ENCODE data around the gene SPTBN5.

SPTBN5 gene

DNA sequence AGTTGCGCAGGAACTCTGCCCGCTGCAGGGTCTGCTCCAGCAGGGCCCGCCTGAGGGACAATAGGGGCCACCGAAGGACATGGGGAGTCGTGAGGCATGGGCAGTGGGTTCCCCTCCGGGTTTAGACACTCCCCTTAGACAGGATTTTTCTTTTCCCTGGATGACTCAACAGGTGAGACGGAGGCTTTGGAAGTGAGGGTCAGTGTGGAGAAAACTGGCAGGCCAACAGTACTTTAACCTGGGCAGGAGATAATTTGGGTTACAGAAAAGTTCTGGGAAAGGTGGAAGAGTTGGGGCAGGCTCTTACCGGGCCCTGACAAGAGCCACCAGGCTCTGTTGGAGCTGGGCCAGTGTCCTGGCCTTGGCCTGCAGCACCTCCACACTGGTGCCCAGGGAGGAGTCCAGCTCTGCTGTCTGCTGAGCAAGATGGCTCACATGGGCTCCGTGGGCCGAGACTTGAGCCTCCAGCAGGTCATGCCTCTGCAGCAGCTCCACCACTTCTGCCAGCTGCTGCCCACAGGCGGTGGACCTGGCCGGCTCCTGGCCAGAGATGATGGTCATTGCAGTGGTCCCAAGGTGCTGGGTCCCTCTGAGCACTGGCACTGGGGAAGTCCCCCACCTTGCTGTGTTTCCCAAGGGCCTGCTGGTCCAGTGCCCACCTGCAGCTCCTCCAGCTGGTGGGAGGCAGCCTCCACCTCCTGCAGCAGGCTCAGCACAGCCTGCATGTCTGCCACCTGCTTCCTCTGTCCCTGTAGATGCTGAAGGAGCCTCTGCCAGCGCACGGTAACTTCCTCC is 11.0 kb downstream of the SPTBN5 start:
- no peak for DNase-seq

DNA sequence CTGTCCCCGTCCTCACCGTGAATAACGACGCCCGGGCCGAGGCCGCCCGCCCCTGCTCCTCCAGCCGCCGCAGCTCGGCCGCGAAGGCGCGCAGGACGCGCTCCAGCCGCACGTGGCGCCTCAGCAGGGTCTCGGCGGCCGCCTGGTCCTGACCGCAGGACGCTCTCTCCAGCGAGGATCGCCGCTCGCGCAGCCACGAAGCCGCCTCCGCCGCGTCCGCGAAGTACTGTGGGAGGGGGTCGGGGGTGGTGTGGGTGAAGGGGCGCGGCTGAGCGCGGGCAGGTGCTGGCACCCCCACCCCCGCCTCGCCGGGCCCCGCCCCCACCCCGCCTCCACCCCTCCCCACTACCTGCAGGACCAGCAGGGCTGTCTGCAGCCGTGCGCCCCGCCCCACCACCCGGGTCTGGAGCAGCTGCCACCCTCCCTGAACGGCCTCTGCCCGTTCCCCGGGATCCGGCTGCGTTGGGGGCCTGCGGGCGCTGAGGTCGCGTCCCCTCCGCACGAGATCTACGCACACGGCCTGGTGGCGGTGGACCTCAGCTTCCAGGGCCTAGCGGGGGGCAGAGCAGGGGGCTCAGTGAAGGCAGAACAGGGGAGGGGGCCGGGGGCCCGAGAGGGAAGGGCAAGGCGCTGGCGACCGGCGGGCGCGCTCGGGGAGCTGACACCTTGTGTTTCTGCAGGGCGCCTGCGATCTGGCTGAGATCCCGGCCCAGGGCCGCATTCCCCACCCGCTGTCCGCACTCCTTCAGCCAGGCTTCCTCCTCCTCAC is 11.7 kb downstream of the SPTBN5 start:
- DNase-seq, result no peak

DNA sequence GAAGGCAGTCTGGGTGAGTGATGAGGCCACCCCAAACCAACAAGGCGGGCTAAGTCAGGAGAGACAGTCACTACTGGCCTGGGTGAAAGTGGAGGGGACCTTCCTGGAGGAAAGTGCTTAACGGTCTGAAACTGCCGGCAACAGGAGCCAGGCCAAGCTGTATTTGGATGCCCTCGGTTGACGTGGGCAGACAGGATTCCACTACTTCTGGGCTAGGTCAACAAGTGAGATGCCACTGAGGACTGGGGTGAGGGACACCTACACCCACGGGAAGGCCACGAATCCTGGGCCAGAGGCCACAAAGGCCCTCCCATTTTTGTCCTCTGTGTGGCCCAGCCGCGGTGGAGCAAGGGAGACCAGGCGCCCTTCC is 12.3 kb downstream of the SPTBN5 start:
- DNase-seq, result no peak

DNA sequence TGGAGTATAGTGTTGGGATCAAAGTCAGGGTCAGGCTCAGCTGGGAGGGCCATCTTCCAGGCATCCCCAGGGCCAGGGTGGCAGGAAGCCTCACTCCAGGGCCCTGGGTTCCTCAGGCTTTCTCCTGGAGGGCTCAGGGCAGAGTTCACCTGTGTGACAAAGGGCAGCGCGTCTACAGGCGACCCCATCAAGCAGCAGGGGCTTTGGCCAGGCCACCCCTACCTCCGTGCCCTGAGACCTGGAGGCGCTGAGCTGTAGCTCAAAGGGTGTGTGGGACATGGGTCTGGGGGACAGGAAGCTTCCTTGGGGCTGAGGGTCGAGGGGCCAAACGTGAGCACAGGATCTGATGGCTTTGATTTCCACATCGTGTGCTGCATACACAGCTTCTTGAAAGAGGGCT is 12.8 kb downstream of the SPTBN5 start:
- no peak for DNase-seq

DNA sequence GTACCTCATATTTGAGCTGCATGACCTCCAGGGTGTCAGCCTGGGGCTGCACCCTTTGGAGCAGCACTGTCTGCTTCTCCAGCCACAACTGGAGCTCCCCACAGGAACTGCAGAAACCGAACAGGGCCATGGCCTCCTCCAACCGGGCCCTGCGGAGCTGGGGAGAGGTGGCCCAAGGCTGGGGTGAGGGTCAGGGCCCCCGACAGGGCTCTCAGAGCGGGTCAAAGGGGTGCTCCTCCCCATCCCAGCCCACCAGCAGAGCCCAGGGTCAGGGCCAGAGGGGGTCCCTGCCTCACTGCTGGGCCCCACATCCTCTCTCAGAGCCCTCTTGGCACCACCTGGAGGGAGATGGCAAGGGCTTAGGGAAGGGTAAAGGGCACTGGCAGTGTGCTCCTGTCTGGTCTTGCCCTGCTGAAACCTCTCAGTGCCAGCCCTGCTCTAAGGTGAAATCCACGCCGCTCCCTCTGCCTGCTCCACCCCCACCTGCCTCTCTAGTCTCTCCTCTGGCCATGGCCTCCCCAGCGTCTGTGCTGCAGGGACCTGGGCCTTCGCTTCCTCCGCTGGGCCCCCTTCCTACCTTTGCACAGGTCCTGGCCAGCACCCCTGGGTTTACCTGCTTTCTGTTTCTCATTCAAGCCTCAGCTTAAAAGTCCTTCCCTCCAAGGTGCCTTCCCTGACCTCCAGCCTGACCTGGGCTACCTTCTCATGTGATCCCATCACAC is 13.5 kb downstream of the SPTBN5 start:
- DNase-seq, result no peak

DNA sequence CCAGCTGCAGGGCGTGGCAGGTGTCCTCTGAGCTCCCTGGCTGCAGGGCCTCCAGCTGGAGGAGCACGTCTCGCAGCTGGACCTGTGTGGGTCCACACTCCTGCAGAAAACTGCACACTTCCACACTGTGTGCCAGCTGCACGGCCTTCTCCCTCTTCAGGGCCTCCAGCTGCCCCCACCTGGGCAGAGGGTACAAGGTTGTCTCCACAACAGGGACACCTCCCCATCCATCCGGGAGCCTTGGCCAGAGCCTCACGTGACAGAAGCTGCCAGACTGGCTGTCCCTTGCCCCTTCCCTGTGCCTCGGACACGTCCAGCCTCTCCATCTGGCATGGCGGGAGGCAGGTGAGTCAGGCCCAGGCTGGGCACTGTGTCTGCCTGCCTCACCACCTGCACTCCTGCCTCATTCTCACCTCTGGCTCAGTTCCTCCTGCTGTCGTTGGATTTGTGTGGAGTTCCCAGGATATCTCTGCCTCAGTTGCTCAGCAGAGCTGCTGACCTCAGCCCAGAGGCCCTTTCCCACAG is 14.5 kb downstream of the SPTBN5 start:
- DNase-seq, result no peak

DNA sequence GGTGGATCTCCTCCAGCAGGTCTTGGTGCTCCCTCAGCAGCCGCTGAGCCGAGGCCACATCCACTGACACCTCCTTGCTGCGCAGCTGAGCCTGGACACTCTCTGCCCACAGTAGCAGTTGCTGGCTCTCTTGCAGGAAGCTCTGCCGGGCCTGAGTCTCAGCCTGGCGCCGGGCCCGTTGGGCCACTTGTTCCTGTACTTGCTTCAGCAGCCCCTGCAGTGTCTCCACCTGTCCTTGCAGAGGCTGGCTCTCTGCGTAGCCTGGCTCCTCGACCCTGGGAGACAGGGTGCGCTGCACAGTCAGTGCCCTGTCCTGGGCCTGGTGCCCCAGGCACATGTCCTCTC is 15.5 kb downstream of the SPTBN5 start:
- no peak for DNase-seq

DNA sequence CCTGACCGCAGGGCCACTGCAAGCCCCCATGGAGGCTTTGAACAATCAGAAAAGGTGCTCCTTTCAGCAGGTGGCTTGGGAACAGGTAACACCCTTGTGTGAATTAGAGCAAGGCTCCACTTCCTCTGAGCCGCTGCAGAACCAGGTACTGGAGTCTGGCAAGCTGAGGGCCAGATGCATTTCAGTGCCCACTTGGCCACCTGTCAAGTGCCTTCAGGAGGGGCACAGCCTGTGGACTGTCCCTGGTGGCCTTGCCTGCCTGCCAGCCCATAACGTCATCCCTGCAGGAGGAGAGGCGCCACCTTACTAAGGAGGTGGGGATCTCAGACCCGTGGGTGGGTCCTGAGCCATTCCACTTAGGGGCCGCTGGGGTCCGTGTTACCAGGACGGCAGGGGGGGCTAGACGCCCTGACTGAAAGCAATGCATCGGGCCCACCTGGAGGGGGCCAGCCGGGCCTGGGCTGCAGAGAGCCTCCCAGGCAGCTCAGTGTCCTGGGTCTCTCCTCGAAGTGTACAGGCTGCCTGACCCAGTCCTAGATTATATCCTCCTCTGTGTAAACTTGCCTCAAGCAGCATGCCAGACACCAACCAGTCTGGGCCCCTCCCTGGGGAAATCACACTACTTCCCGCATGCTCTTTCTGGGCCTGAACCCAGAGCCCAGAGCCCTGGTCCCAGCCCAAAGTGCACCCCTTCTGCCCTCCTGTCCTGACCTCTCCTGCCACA is 16.1 kb downstream of the SPTBN5 start:
- no peak for DNase-seq

DNA sequence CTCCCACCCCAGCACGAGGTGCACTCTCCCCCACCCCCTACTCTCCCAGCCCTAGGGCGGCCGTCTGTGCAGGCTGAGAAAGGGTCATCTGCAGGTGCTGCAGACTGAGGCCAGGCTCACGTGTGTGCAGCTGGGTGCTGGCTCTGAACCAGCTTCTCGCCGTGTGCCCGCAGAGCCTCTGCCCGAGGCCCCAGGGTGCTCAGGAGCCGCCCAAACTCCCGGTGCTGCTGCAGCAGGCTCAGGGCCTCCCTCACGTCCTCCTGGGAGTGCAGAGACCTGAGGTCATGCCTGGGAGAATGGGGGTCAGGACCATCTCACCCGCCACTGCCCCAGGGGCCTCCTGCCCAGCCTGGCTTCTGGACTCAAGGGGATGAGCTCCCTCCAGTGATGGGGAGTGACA is 17.2 kb downstream of the SPTBN5 start:
- no peak for DNase-seq

DNA sequence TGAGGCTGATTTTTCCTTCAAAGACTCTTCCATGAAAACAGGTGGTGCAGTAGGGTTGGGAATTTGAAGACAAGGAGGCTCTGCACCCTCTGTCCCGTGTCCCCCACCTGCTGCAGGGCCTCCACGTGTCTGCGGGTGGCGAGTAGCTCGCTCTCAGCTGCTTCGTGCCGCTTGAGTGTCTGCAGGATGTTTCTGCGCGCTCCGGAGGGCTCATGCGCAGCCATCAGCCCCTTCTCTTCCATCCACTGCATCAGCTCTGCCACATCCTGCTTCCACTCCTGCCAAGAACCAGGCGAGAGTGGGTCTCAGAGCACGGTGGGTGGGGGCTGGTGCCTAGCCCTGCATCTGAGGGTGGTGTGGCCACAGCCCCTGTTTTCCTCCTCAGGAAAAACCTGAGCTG is 17.8 kb downstream of the SPTBN5 start:
- no peak for DNase-seq

DNA sequence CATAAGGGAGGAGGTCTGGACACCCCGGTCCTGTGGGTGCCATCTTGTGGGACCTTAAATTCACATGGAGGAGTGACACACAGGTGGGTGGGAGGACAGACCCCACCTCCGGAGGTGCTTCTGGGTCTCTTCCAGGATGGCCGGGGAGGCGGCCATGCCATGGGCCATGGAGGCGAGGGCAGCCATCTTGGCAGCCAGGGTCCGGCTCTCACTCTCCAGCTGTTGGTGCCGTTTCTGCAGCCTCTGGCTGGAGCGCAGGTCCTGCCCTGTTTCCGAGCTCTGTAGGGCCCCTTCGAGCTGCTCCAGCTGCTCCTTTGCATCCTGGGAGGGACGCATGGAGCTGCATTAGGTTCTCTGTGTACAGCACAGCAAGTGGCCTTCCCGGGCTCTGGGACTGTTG is 19.1 kb downstream of the SPTBN5 start:
- DNase-seq, result no peak

DNA sequence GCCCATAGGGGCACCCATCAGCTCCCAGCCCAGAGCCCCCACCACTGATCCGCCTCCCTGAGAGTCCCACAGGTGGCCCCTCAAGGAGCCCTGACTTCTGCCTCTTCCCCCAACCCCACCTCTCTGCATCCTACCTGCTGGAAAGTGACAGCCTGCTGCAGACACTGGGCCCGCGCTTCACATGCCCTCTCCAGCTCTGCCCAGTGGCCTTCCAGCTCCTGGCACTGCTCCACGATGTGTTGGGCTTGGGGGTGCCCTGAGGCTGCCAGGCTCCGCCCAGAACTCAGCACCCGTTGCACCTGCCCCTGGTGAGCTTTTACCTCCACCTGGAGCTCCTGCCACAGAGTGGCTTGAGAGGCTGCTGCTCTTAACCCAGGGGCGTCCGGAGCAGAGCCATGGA is 20.1 kb downstream of the SPTBN5 start:
- DNase-seq, result no peak

DNA sequence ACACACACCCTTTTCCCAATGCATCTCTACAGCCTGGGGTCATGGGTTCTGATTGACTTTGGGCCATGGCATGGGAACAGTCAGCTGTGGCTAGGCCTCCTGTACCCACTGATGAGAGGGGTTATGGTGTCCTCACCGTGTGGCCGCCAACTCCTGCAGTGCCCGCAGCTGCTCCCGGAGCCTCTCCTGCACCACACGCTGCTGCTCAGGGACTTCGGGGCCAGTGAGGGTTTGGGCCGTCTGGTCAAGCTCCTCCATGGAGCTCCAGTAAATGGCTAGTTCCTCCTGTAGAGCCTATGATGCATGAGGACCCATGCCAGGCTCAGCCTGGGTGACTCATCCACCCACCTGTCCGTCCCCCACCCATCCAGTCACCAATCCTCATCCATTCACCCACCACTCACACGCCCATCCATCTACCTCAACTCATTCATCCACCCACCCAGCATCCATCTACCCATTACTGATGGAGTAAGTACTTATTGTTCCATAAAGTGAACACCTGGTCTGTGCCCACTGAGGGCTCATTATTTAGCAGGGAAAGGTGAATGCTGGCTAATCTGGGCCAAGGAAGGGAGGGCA is 21.6 kb downstream of the SPTBN5 start:
- no peak for DNase-seq

DNA sequence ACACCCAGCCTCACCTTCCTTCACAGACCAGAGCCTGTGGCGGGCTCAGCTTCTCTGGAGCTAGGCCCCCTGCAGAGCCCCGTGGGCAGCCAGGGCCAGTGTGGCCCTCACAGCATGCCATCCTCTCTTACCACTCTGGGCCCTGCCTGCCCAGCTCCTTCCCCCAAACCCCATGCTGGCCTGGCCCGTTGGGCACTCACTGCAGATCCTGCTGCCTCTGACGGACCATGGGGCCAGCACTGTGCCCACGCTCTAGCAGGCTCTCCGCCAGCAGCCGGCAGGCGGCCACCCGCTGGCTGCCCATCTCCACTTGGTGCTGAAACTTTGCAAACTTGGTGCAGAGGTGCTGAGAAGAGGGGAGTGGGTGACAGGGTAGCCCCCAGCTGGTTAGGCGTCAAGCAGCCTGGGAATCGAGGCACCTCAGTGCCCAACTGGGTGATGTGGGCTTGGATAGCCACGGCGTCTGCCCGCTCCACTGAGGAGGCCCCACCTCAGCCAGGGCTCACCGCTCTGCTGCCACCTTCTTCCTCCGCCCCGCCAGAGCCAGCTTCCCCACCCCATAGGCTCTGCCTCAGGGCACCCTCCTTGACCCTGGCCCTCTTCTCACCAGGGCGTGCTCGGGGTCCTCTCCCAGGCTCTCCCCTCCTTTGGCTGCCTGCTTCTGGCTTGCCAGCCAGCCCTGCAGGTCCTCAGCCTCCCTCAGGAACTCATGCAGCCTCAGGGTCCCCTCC is 22.5 kb downstream of the SPTBN5 start:
- no peak for DNase-seq

DNA sequence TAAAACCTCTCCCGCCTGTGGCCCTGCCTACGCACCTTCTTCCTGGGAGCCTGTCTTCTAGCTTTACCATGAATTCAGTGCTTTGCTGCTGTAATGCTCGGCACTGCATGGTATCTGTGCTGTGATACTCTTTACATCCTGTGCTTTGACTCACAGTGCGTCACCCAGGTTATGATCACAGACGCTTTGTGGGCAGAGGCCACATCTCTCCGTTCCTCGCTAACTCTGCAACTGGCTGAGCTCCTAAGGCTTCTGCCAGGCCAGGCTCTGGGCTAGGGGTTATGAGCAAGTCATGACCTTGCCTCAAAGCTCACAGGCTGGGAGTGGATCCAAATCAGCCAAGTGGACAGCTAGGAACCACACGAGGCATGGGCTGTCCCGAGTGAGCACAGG is 23.2 kb downstream of the SPTBN5 start:
- DNase-seq, result peak; percentile 52

DNA sequence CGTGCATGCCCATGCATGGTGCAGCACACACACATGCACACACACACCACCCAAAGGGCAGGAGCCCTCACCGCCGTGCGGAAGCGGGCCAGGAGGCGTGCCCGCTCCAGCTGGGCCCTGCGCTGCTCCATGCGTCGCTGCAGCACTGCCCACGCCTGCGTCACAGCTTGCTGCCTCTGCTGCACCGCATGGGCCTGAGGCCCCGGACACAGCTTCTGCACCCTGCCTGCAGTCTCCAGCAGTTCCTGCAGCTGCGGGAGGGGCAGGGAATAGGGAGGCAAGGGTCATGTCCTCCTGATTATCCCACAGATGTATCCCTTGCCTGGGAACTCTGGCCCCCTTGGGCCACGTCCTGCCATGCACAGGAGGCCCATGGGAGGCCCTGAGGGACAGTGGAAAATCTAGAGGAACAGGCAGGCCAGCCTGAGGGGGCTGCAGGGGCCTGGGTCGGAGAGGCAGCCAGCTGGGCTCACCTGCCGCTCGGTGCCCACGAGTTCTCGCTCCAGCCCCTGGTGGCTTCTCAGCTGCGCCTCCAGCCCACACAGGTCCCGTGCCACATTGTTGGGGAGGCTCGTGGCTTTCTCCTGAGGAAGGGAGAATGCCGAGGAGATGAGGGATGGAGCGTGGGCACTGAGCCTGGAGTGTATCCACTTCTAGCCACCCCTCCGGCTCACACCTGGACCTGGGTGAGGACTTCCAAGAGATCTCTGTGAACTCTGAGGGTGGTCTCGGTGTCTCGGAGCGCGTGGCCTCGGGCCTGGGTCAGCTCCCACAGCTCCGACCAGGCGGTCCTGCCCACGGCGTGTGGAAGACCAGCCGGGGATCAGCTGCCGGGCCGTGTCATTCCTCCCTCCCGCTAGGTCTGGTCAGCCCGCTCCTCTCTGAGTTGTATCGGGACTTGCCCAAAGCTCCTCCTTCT is 23.8 kb downstream of the SPTBN5 start:
- no peak for DNase-seq

DNA sequence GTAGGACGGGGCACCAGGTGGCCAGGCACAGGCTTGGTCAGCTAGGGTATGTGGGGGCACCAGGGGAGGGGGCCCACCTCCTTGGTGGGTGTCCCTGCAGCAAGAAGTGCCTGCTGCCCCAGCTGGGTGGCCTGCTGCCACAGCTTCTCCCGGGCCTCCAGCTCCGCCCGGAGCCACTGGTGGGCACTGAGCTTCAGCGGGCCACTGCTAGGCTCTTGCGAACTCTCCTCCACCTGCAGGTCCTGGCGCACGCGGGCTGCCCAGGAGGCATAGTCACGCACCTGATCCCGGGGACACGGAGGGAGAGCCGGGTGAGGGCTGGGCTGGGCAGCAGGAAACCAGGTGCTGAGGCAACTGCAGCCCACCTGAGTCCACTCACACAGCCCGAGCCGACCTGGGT is 25.5 kb downstream of the SPTBN5 start:
- no peak for DNase-seq

DNA sequence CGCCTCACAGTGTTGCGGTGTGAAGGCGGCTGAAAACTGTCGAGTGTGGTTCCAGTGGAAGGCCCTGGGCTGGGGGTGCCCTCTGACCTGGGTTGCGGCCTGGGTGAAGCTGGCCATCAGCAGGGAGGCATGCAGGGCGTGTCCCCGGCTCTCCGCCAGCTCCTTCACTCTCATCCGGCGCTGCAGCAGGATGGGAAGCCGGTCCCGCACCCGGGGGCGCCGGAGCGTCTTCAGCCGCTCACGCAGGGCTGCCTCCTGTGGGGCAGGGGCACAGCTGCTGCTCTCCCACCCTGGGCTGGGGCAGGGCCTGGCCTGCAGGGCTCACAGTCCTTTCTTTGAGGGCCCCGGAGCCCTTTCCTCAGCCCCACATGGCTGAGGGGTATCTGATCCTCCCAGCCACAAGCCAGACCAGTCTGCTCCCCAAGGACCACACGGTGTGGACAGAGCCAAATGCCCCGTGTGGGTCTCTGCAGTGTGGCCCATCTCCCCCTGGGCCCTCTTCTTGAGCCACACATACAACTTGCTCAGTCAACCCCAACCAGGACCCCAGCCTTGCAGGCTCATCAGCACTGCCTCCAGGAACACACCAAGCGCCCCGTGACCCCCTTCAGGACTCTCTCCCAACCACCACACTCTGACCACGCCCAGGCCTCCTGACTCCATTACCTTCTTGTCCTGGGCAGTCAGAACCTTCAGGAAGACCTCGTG is 26.8 kb downstream of the SPTBN5 start:
- no peak for DNase-seq

DNA sequence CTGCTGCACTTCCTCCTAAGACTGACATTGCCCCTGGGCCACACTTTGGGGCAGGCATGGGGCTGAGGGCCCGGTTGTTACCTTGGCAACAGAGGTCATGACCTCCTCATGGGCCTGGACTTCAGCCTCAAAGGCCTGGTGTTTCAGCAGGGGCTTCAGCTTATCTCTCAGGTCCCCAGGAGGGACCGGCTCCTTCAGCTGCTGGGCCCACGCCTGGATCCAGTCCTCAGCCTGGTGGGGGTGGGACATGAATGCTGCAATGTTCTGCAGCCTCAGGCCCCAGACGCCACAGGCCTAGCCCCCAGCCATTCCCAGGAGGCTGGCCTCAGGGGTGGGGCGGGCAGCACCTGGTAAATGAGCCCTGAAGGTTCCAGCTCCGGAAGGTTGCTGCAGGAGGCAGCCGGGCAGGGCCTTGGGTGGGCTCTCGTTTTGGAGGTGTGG is 27.6 kb downstream of the SPTBN5 start:
- no peak for DNase-seq

DNA sequence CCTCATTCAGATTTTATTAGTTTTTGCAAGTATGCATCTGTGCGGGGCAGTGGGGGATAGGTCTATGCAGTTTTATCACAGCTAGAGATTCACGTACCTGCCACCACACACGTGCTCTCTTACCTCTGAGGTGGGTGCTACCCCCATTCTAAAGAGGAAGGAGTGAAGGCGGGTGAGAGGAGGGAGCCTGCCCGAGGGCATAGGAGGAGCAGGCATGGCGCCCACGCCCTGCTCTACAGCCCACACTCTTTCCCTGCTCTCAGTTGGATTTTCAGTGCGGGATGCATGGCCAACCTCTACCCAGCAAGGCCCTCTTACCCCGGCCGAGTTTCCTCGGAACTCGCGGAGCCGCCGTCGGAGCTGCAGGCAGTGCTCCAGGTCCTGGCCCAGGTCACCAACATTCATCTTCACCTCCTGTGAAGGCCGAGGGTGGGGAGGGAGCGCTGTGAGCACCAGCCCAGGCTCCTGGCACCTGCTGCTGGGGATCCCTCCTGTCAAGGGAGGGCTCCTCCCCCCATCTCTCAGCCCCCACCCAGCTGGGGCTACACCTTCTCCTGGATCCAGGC is 28.3 kb downstream of the SPTBN5 start:
- no peak for DNase-seq

Measured in CD4-positive, alpha-beta T cell treated with Interleukin-12 subunit alpha and Interleukin-12 subunit beta, for 1 hour (primary cell).